ENCODE results near the gene ZNF761. TPM values are rescaled to one million over a fixed set of nuclear protein-coding genes. Genes with fewer than 3 reads are reported as not detected.
A peak's percentile ranks its signal among the peaks of the same experiment; 100 is the strongest.
"Not testable (repeated sequence)": the region's sequence is repeated elsewhere in the genome, so short reads cannot be mapped to it uniquely, and the experiment has no call there.

ZNF761 gene
- total RNA-seq, 4 donors from 2014 or later, result 6.4 to 16.1 (median 9.6) TPM

GRCh38 chr19:53432088-53432661 lies 391 bp downstream of the ZNF761 start:
- Histone ChIP-seq H3K4me3 (peak overlapping the region; percentile 76), H3K4me1 (peaks cover 8% of the 10 kb centered on the region), H3K27me3 (no peaks in the 10 kb centered on the region), H3K27ac (peak overlapping the region; percentile 83), H3K9me3 (no peaks in the 10 kb centered on the region), H3K36me3 (peaks cover 6% of the 10 kb centered on the region)
- peak in 1 of 2 donors; percentile 4 for TF ChIP-seq POLR2A (IDR thresholded peaks at IDR 0.05)
- TF ChIP-seq, protein P1, sequence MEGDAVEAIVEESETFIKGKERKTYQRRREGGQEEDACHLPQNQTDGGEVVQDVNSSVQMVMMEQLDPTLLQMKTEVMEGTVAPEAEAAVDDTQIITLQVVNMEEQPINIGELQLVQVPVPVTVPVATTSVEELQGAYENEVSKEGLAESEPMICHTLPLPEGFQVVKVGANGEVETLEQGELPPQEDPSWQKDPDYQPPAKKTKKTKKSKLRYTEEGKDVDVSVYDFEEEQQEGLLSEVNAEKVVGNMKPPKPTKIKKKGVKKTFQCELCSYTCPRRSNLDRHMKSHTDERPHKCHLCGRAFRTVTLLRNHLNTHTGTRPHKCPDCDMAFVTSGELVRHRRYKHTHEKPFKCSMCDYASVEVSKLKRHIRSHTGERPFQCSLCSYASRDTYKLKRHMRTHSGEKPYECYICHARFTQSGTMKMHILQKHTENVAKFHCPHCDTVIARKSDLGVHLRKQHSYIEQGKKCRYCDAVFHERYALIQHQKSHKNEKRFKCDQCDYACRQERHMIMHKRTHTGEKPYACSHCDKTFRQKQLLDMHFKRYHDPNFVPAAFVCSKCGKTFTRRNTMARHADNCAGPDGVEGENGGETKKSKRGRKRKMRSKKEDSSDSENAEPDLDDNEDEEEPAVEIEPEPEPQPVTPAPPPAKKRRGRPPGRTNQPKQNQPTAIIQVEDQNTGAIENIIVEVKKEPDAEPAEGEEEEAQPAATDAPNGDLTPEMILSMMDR (IDR thresholded peaks at IDR 0.05), result no peak
- peak; percentile 73 to 79 for DNase-seq (ENCODE audit: low spot score in 2 of 2)
- WGBS, result under 1% methylated on average over 30 of the region's 30 CpGs

- not testable (repeated sequence) for H3K27me3 ChIP-seq; DNase-seq (ENCODE audit: low spot score in 2 of 2); H3K4me3 ChIP-seq; H3K27ac ChIP-seq; H3K4me1 ChIP-seq
- Histone ChIP-seq H3K9me3 (peaks cover 26% of the 10 kb centered on the region), H3K36me3 (peaks cover 78% of the 10 kb centered on the region)
- WGBS, result 97% methylated on average over 2 of the region's 2 CpGs
Observed at GRCh38 chr19:53443809-53444208, 12.0 kb downstream of the ZNF761 start.

DNA sequence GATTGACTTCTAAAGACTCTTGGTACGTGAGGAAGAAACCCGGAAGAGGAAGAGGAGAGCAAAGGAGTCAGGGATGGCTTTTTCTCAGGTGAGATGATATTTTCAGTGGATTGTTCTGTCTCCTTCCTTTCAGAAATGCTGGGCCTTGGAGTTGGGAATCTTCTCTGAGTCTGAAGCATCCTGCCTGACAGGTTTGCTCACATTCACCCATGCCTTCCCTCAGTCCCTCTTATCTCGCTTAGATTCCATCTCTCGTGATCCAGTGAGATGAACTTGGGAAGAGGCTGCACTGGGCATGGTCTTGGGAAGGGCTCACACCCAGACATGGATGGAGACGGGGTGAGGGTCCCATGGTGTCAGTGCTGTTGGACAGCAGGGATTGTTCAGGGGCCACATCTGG lies 15.4 kb downstream of the ZNF761 start:
- not testable (repeated sequence) for H3K4me3 ChIP-seq; H3K27me3 ChIP-seq; DNase-seq (ENCODE audit: low spot score in 2 of 2); H3K4me1 ChIP-seq; H3K27ac ChIP-seq
- Histone ChIP-seq H3K9me3 (peaks cover 33% of the 10 kb centered on the region), H3K36me3 (peaks cover 85% of the 10 kb centered on the region)
- 87% methylated on average over 5 of the region's 5 CpGs for WGBS

DNA sequence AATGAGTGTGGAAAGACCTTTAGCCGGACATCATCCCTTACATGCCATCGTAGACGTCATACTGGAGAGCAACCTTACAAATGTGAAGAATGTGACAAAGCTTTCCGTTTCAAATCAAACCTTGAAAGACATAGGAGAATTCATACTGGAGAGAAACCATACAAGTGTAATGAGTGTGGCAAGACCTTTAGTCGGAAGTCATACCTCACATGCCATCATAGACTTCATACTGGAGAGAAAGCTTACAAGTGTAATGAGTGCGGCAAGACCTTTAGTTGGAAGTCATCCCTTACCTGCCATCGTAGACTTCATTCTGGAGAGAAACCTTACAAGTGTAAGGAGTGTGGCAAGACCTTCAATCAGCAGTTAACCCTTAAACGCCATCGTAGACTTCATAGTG lies 24.0 kb downstream of the ZNF761 start:
- H3K27ac ChIP-seq, result no peak overlapping the region
- DNase-seq (ENCODE audit: low spot score in 2 of 2), result no peak
- WGBS, result 95% methylated on average over 9 of the region's 9 CpGs
- H3K27me3 ChIP-seq, result no peaks in the 10 kb centered on the region
- no peak for TF ChIP-seq EP300 (IDR thresholded peaks at IDR 0.05)
- no peak for TF ChIP-seq POLR2AphosphoS5 (IDR thresholded peaks at IDR 0.05)
- no peak for TF ChIP-seq POLR2A (IDR thresholded peaks at IDR 0.05)
- TF ChIP-seq, protein P1 (IDR thresholded peaks at IDR 0.05), result no peak
- no peak overlapping the region for H3K4me3 ChIP-seq
- no peaks in the 10 kb centered on the region for H3K4me1 ChIP-seq
- peaks cover 59% of the 10 kb centered on the region for H3K9me3 ChIP-seq
- peaks cover 47% of the 10 kb centered on the region for H3K36me3 ChIP-seq

GRCh38 chr19:53460131-53460721 lies 28.4 kb downstream of the ZNF761 start:
- not testable (repeated sequence) for H3K4me3 ChIP-seq; H3K4me1 ChIP-seq; H3K36me3 ChIP-seq; DNase-seq (ENCODE audit: low spot score in 2 of 2); H3K27me3 ChIP-seq; H3K27ac ChIP-seq
- H3K9me3 ChIP-seq, result peaks cover 32% of the 10 kb centered on the region
- WGBS, result 68% methylated on average over 11 of the region's 11 CpGs

DNA sequence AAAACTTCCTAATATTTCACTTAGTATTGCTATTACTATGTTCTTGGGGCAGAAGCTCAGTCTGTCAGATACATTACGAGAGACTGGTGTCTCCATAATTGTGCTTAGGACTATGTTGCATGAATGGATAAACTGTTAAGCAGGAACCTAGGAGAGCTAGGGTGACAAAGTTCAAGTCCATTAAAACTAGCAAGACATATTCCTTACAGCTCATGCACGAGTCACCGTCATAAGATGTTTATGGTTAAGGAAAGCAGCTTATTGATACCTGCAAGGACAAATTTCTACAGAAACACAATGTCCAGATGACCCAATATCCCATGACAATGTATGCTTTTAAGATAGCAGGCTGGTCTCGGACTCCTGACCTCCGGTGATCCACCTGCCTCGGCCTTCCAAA lies 30.1 kb downstream of the ZNF761 start:
- no peaks in the 10 kb centered on the region for H3K36me3 ChIP-seq
- no peak overlapping the region for H3K4me3 ChIP-seq
- TF ChIP-seq EP300 (IDR thresholded peaks at IDR 0.05) (no peak), POLR2AphosphoS5 (IDR thresholded peaks at IDR 0.05) (no peak), POLR2A (IDR thresholded peaks at IDR 0.05) (no peak)
- TF ChIP-seq, protein P1 (IDR thresholded peaks at IDR 0.05), result no peak
- peaks cover 17% of the 10 kb centered on the region for H3K9me3 ChIP-seq
- H3K4me1 ChIP-seq, result peaks cover under 1% of the 10 kb centered on the region
- H3K27ac ChIP-seq, result no peak overlapping the region
- peaks cover 7% of the 10 kb centered on the region for H3K27me3 ChIP-seq
- WGBS, result 89% methylated on average over 6 of the region's 6 CpGs
- no peak for DNase-seq (ENCODE audit: low spot score in 2 of 2)

DNA sequence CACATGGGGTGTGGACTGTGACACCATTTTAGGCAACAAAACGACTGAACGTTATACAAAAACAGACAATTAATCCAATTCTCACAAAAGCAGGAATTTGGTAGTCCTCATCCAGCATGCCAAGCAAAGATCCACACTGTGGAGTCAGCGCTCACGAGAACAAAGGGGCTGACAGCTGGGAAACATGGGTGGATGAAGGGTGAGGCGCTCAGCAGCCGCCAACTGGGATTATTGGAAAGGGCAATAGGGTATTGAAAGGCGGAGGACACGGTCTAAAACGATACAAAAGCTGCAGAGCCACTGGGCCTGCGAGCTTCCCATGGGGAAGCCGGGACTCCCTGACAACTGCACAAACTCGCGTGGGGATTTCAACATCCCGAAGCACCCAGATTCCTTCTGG lies 31.1 kb downstream of the ZNF761 start:
- H3K27ac ChIP-seq, result no peak overlapping the region
- H3K9me3 ChIP-seq, result peaks cover 11% of the 10 kb centered on the region
- H3K4me1 ChIP-seq, result peaks cover 6% of the 10 kb centered on the region

More for the DNA sequence above, 31.1 kb downstream of the ZNF761 start:
- Histone ChIP-seq H3K27me3 (peaks cover 7% of the 10 kb centered on the region), H3K36me3 (no peaks in the 10 kb centered on the region), H3K4me3 (no peak overlapping the region)
- whole genome bisulfite sequencing, result 56% methylated on average over 14 of the region's 14 CpGs
- TF ChIP-seq POLR2A (IDR thresholded peaks at IDR 0.05) (no peak), POLR2AphosphoS5 (IDR thresholded peaks at IDR 0.05) (no peak), EP300 (IDR thresholded peaks at IDR 0.05) (no peak)
- TF ChIP-seq, protein P1 (IDR thresholded peaks at IDR 0.05), result no peak
- no peak for DNase-seq (ENCODE audit: low spot score in 2 of 2)
